GM12878 (cell line): ENCODE measurements around the gene EPDR1. TPM values are rescaled to one million over a fixed set of nuclear protein-coding genes. Genes with fewer than 3 reads are reported as not detected.

Source experiments
- ATAC-seq: fragments of 200-7000 bp; cut with Tn5 transposase; 3 replicates; pipeline ENCODE4 v1.9.1; 2020; ENCODE audit warnings: mild to moderate bottlenecking, moderate library complexity
- BruUV-seq: library from RNA; stranded (reverse); fragments of 400-500 nt; replicated peaks from 2 replicates; lab custom pipeline; 2021; lab: Mats Ljungman, UMichigan
- CTCF ChIA-PET: fragments of 300-600 bp; sonication (Branson Sonifier 250); formaldehyde crosslinking; extraction: SDS; loops from one replicate; lab custom pipeline; 2021; ENCODE audit warnings: inconsistent platforms; lab: Yijun Ruan, JAX
- POLR2A ChIA-PET: fragments of 350-600 bp; formaldehyde crosslinking; extraction: SDS; loops from one replicate; lab custom pipeline; 2021; ENCODE audit warnings: inconsistent platforms; lab: Charles Lee
- RAD21 ChIA-PET: fragments of 300-600 bp; sonication (Branson Sonifier 250); formaldehyde crosslinking; loops from one replicate; lab custom pipeline; 2023; ENCODE audit warnings: antibody characterized with exemption; ENCODE audit not compliant: unreplicated experiment; lab: Charles Lee
- SMC1A ChIA-PET: fragments of 300-600 bp; sonication (Branson Sonifier 250); formaldehyde crosslinking; loops from one replicate; lab custom pipeline; 2023; ENCODE audit not compliant: unreplicated experiment, uncharacterized antibody; lab: Charles Lee
- DNase-seq: peaks from one replicate; pipeline ENCODE4 v3.0.0-alpha.2; 2011; ENCODE audit warnings: low read depth, low spot score
- FAIRE-seq: peaks from 3 replicates; lab custom pipeline; 2011; peaks lifted over from hg19 to GRCh38; lab: Jason Lieb, UNC
- H2AFZ ChIP-seq: 2 replicates; pipeline ENCODE4 v1.6.0; 2011; ENCODE audit warnings: low read depth, low read length, control low read depth; ENCODE audit not compliant: control insufficient read depth
- H3K27ac ChIP-seq: 2 replicates; pipeline ENCODE4 v1.5.1; 2011; ENCODE audit warnings: control low read depth; ENCODE audit not compliant: control insufficient read depth, insufficient read depth
- H3K27me3 ChIP-seq, 2 experiments: replicated peaks in 1 of 2; 2 replicates each; pipeline versions ENCODE4 v1.6.0 to v1.6.1; 2011; ENCODE audit warnings: low read length in 1 of 2; ENCODE audit not compliant: control insufficient read depth in 2 of 2, insufficient read depth in 2 of 2
- H3K36me3 ChIP-seq, 2 experiments: 2 replicates each; pipeline ENCODE4 v1.5.1; 2011; ENCODE audit warnings: low read length in 1 of 2; ENCODE audit not compliant: control insufficient read depth in 2 of 2, insufficient read depth in 2 of 2
- H3K4me1 ChIP-seq: 2 replicates; pipeline ENCODE4 v1.6.1; 2011; ENCODE audit warnings: mild to moderate bottlenecking, low read length, moderate library complexity, mixed read lengths; ENCODE audit not compliant: control insufficient read depth, insufficient read depth
- H3K4me2 ChIP-seq: 2 replicates; pipeline ENCODE4 v1.6.0; 2011; ENCODE audit warnings: control low read depth; ENCODE audit not compliant: control insufficient read depth, insufficient read depth
- H3K4me3 ChIP-seq: fragments of 200-600 bp; sonication (generic); 2 replicates; pipeline ENCODE4 v1.5.1; 2016
- H3K79me2 ChIP-seq: 2 replicates; pipeline ENCODE4 v1.6.0; 2011; ENCODE audit warnings: low read length; ENCODE audit not compliant: control insufficient read depth, insufficient read depth
- H3K9ac ChIP-seq: 2 replicates; pipeline ENCODE4 v1.8.0; 2011; ENCODE audit warnings: low read length, control low read depth, mixed read lengths; ENCODE audit not compliant: control insufficient read depth, insufficient read depth
- H3K9me3 ChIP-seq: replicated peaks from 3 replicates; pipeline ENCODE4 v1.5.1; 2011; ENCODE audit warnings: mild to moderate bottlenecking, low read length; ENCODE audit not compliant: control insufficient read depth, insufficient read depth
- H4K20me1 ChIP-seq: 2 replicates; pipeline ENCODE4 v1.6.0; 2011; ENCODE audit not compliant: control insufficient read depth, insufficient read depth
- ATF2 ChIP-seq: IDR thresholded peaks from 2 replicates; pipeline ENCODE4 v1.6.1; 2012; ENCODE audit warnings: low read length, inconsistent platforms
- BHLHE40 ChIP-seq, 2 experiments: fragments of 450-650 bp in 1 of 2; IDR thresholded peaks; 2 replicates each; pipeline ENCODE4 v1.6.1; 2011 to 2017; ENCODE audit warnings: low read depth in 2 of 2, borderline replicate concordance in 1 of 2, improper control_type of control experiment in 1 of 2, low read length in 1 of 2, mild to moderate bottlenecking in 1 of 2
- CBFB ChIP-seq: IDR thresholded peaks from 2 replicates; pipeline ENCODE4 v1.6.1; 2016; ENCODE audit warnings: antibody characterized with exemption, low read depth
- FOXK2 ChIP-seq: fragments of 450-650 bp; IDR thresholded peaks from 2 replicates; pipeline ENCODE4 v1.6.1; 2017; ENCODE audit warnings: mild to moderate bottlenecking, moderate library complexity
- GATAD2B ChIP-seq: fragments of 450-650 bp; conservative IDR thresholded peaks from 2 replicates; pipeline ENCODE4 v1.6.1; 2017; ENCODE audit warnings: low read depth, mild to moderate bottlenecking, moderate library complexity
- IKZF2 ChIP-seq, 2 experiments: fragments of 450-650 bp; IDR thresholded peaks; 2 replicates each; pipeline ENCODE4 v1.6.1; 2017; ENCODE audit warnings: mild to moderate bottlenecking in 2 of 2, moderate library complexity in 2 of 2
- PKNOX1 ChIP-seq: fragments of 450-650 bp; IDR thresholded peaks from 2 replicates; pipeline ENCODE4 v1.6.1; 2016; ENCODE audit warnings: mild to moderate bottlenecking
- POU2F2 ChIP-seq: IDR thresholded peaks from 3 replicates; pipeline ENCODE4 v1.6.1; 2011; ENCODE audit warnings: low read depth, mild to moderate bottlenecking, low read length, borderline replicate concordance
- RUNX3 ChIP-seq: IDR thresholded peaks from 2 replicates; pipeline ENCODE4 v1.6.1; 2012; ENCODE audit warnings: low read length, inconsistent platforms
- SUZ12 ChIP-seq: fragments of 200-600 bp; sonication (generic); IDR thresholded peaks from one replicate; pipeline ENCODE4 v1.6.1; 2018; ENCODE audit warnings: antibody characterized with exemption, mild to moderate bottlenecking; ENCODE audit not compliant: unreplicated experiment
- ZBTB33 ChIP-seq: fragments of 450-650 bp; IDR thresholded peaks from 2 replicates; pipeline ENCODE4 v1.6.1; 2017; ENCODE audit warnings: mild to moderate bottlenecking
- WGBS: methylation state at CpG from one replicate; pipeline ENCODE4 v1.1.6; 2016; ENCODE audit warnings: low lambda C conversion rate; ENCODE audit not compliant: insufficient replicate concordance, insufficient coverage; ENCODE audit errors: missing lambda C conversion rate; 5-methylcytosine and 5-hydroxymethylcytosine counted together
- in situ Hi-C: fragments of 300-500 bp; cut with MboI; formaldehyde crosslinking; loops from 9 replicates; pipeline ENCODE4 v1.14.3; 2018; ENCODE audit warnings: mixed read lengths
- intact Hi-C: fragments of 100-400 bp; cut with micrococcal nuclease; formaldehyde crosslinking; loops from one replicate; pipeline ENCODE4 v1.14.2; 2022; ENCODE audit not compliant: unreplicated experiment
- polyA plus RNA-seq, 11 experiments: library from polyadenylated mRNA; depleted of rRNA in 4 of 11; unstranded in 6 of 11; stranded (reverse) in 5 of 11; fragments of >200 nt; fragmentation: Nextera tagmentation in 4 of 11; fragmentation: Illumina TruSeq in 1 of 11; extraction: Ambion mirVana in 4 of 11; extraction: Trizol in 1 of 11; gene quantifications; 1 replicate in 1 of 11; 2 replicates in 10 of 11; pipeline versions ENCODE4 v1.2.1 to v1.2.3, GENCODE V29; 2011 to 2016; ENCODE audit warnings: inconsistent platforms in 2 of 11, missing spikeins in 2 of 11, low read depth in 1 of 11
- total RNA-seq, 4 experiments: library from RNA; depleted of rRNA in 3 of 4; stranded (reverse); fragments of >200 nt in 3 of 4; fragmentation: Illumina TruSeq in 1 of 4; extraction: Trizol in 1 of 4; gene quantifications; 2 replicates each; pipeline versions ENCODE4 v1.2.1 to v1.2.3, GENCODE V29; 2013 to 2021

The EPDR1 gene
- total and polyA plus RNA-seq, 10 of the 15 experiments (the other 5 are each of a cell fraction or from before 2014, with no cell fraction given): 1.2 to 18.8 (median 4.7) TPM

GRCh38 chr7:37927773-37928444 lies 7.5 kb downstream of the EPDR1 start:
- POLR2A ChIA-PET: interaction anchor here (0.9 kb wide), 1 partner anchor 17 kb away, joined by 3 read pairs; no protein-coding TSS in a partner anchor
- CTCF ChIA-PET: interaction anchor here (1.0 to 4.2 kb wide), 3 partner anchors 8 to 16 kb away, joined by 3 to 32 read pairs (median 5); partner anchors contain the start of gene SFRP4
- no peak overlapping the region for H3K4me3 ChIP-seq
- H3K9me3 ChIP-seq: peaks cover 8% of the 10 kb centered on the region; the same call in 2 of the 3 replicates
- FAIRE-seq (no peak), ATAC-seq (no peak), DNase-seq (no peak)
- 27% methylated on average over 2 of the region's 2 CpGs for WGBS
- no peak overlapping the region for H2AFZ ChIP-seq
- H3K79me2 ChIP-seq: no peaks in the 10 kb centered on the region
- no peak overlapping the region for H3K4me2 ChIP-seq
- intact Hi-C loops: no loop called here
- no peaks in the 10 kb centered on the region for H3K4me1 ChIP-seq
- H3K9ac ChIP-seq: no peak overlapping the region
- H3K27ac ChIP-seq: no peak overlapping the region
- BruUV-seq: no TSS peak
- H3K36me3 ChIP-seq: no peaks in the 10 kb centered on the region
- SMC1A ChIA-PET: interaction anchor here (0.5 to 2.1 kb wide), 6 partner anchors 9 to 1384 kb away, joined by 3 to 11 read pairs (median 4); no protein-coding TSS in a partner anchor
- in situ Hi-C loops: no loop called here
- no peak for TF ChIP-seq CBFB
- TF ChIP-seq IKZF2 (IDR thresholded peaks at IDR 0.05): no peak
- no peak for TF ChIP-seq GATAD2B
- TF ChIP-seq PKNOX1: no peak
- TF ChIP-seq POU2F2: no peak
- no peak for TF ChIP-seq ZBTB33
- no peak for TF ChIP-seq FOXK2
- no peak for TF ChIP-seq ATF2
- no peak for TF ChIP-seq RUNX3
- no peak for TF ChIP-seq SUZ12
- no peak for TF ChIP-seq BHLHE40 (IDR thresholded peaks at IDR 0.05; ENCODE audit: borderline replicate concordance in 1 of 2, low read depth in 2 of 2, low read length in 1 of 2)
- RAD21 ChIA-PET: interaction anchor here (0.9 to 1.8 kb wide), 2 partner anchors 14 to 16 kb away, joined by 4 to 7 read pairs; no protein-coding TSS in a partner anchor
- H3K27me3 ChIP-seq: no peaks in the 10 kb centered on the region
- no peaks in the 10 kb centered on the region for H4K20me1 ChIP-seq
